Measurements from ENCODE around the gene CYP3A5.
"Not testable (repeated sequence)": the region's sequence is repeated elsewhere in the genome, so short reads cannot be mapped to it uniquely, and the experiment has no call there.

The CYP3A5 gene

GRCh38 chr7:99672573-99672972 is 7.2 kb downstream of the CYP3A5 start:
- Histone ChIP-seq H3K4me3 (ENCODE audit: low read length) (no peak overlapping the region), H3K9me3 (ENCODE audit: low read length) (no peaks in the 10 kb centered on the region), H3K36me3 (ENCODE audit: insufficient read depth, low read length) (no peaks in the 10 kb centered on the region), H2AFZ (ENCODE audit: low read depth, low read length) (no peak overlapping the region), H3K4me1 (ENCODE audit: insufficient read depth, low read length) (peaks cover 3% of the 10 kb centered on the region), H3K27me3 (ENCODE audit: insufficient read depth, low read length) (no peaks in the 10 kb centered on the region)

DNA sequence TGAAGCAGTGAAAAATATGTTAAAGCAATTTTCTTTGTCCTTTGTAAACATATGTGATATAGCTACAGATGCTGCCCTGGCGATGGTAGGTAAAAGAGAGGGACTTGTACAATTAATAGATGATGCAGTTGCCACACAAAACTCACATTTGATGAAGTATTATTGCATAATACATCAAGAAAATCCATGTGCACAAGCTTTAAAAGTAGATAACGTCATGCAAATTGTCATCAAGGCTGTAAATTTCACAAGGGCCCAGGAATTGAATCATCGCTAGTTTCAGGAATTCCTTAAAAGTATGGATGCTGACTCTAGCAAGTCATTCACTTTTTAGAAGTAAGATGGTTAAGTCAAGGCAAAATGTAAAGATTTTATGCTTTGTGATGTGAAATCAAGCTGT is 10.0 kb downstream of the CYP3A5 start:
- no peaks in the 10 kb centered on the region for H3K36me3 ChIP-seq (ENCODE audit: insufficient read depth, low read length)
- no peaks in the 10 kb centered on the region for H3K9me3 ChIP-seq (ENCODE audit: low read length)
- H3K4me1 ChIP-seq (ENCODE audit: insufficient read depth, low read length) = peaks cover 3% of the 10 kb centered on the region
- no peak overlapping the region for H2AFZ ChIP-seq (ENCODE audit: low read depth, low read length)
- H3K27me3 ChIP-seq (ENCODE audit: insufficient read depth, low read length) = no peaks in the 10 kb centered on the region
- no peak overlapping the region for H3K4me3 ChIP-seq (ENCODE audit: low read length)

DNA sequence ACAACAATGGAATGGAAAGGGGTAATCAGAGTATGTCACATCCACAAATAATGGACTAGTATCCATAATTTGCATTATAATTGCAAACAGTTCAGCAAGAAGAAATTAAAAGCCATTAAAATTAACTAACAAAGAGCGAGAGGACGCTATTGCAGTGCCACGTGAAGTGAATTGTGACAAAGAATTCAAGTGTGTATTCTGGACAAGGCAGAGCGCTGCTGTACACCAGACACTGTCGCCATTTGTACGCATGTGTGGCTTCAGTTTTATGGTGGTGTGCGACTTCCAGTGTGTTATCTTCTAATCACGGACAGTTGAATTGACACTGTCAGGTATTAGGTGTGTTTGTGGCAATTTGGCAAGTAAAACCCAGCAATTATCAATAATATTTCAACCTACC is 11.3 kb downstream of the CYP3A5 start:
- no peaks in the 10 kb centered on the region for H3K9me3 ChIP-seq (ENCODE audit: low read length)

GRCh38 chr7:99667179-99667578 is 12.6 kb downstream of the CYP3A5 start:
- no peaks in the 10 kb centered on the region for H3K27me3 ChIP-seq (ENCODE audit: insufficient read depth, low read length)
- H3K36me3 ChIP-seq (ENCODE audit: insufficient read depth, low read length) = no peaks in the 10 kb centered on the region
- H3K9me3 ChIP-seq (ENCODE audit: low read length) = no peaks in the 10 kb centered on the region
- no peak overlapping the region for H3K4me3 ChIP-seq (ENCODE audit: low read length)
- no peak overlapping the region for H2AFZ ChIP-seq (ENCODE audit: low read depth, low read length)
- peaks cover 3% of the 10 kb centered on the region for H3K4me1 ChIP-seq (ENCODE audit: insufficient read depth, low read length)

More for the DNA sequence above, 11.3 kb downstream of the CYP3A5 start:
- Histone ChIP-seq H3K4me1 (ENCODE audit: insufficient read depth, low read length) (peaks cover 3% of the 10 kb centered on the region), H3K36me3 (ENCODE audit: insufficient read depth, low read length) (no peaks in the 10 kb centered on the region), H3K4me3 (ENCODE audit: low read length) (no peak overlapping the region), H3K27me3 (ENCODE audit: insufficient read depth, low read length) (no peaks in the 10 kb centered on the region), H2AFZ (ENCODE audit: low read depth, low read length) (no peak overlapping the region)

GRCh38 chr7:99666013-99666395 is 13.8 kb downstream of the CYP3A5 start:
- peaks cover 3% of the 10 kb centered on the region for H3K4me1 ChIP-seq (ENCODE audit: insufficient read depth, low read length)
- H3K9me3 ChIP-seq (ENCODE audit: low read length) = no peaks in the 10 kb centered on the region
- no peak overlapping the region for H2AFZ ChIP-seq (ENCODE audit: low read depth, low read length)
- no peaks in the 10 kb centered on the region for H3K36me3 ChIP-seq (ENCODE audit: insufficient read depth, low read length)
- no peak overlapping the region for H3K4me3 ChIP-seq (ENCODE audit: low read length)
- no peaks in the 10 kb centered on the region for H3K27me3 ChIP-seq (ENCODE audit: insufficient read depth, low read length)

GRCh38 chr7:99665312-99666012 is 14.3 kb downstream of the CYP3A5 start:
- no peaks in the 10 kb centered on the region for H3K36me3 ChIP-seq (ENCODE audit: insufficient read depth, low read length)
- H3K4me3 ChIP-seq (ENCODE audit: low read length) = no peak overlapping the region
- H3K4me1 ChIP-seq (ENCODE audit: insufficient read depth, low read length) = peaks cover 3% of the 10 kb centered on the region
- H3K9me3 ChIP-seq (ENCODE audit: low read length) = no peaks in the 10 kb centered on the region
- no peaks in the 10 kb centered on the region for H3K27me3 ChIP-seq (ENCODE audit: insufficient read depth, low read length)
- H2AFZ ChIP-seq (ENCODE audit: low read depth, low read length) = no peak overlapping the region

- not testable (repeated sequence) for H3K4me3 ChIP-seq (ENCODE audit: low read length); H2AFZ ChIP-seq (ENCODE audit: low read depth, low read length); H3K27me3 ChIP-seq (ENCODE audit: insufficient read depth, low read length); H3K9me3 ChIP-seq (ENCODE audit: low read length); H3K4me1 ChIP-seq (ENCODE audit: insufficient read depth, low read length); H3K36me3 ChIP-seq (ENCODE audit: insufficient read depth, low read length)
Measured at GRCh38 chr7:99657879-99658278, 21.9 kb downstream of the CYP3A5 start.

GRCh38 chr7:99654626-99655025 is 25.2 kb downstream of the CYP3A5 start:
- not testable (repeated sequence) for H3K4me1 ChIP-seq (ENCODE audit: insufficient read depth, low read length); H3K4me3 ChIP-seq (ENCODE audit: low read length); H2AFZ ChIP-seq (ENCODE audit: low read depth, low read length); H3K9me3 ChIP-seq (ENCODE audit: low read length); H3K36me3 ChIP-seq (ENCODE audit: insufficient read depth, low read length); H3K27me3 ChIP-seq (ENCODE audit: insufficient read depth, low read length)

GRCh38 chr7:99653754-99654153 is 26.0 kb downstream of the CYP3A5 start:
- Histone ChIP-seq H3K36me3 (ENCODE audit: insufficient read depth, low read length) (no peaks in the 10 kb centered on the region), H3K4me1 (ENCODE audit: insufficient read depth, low read length) (no peaks in the 10 kb centered on the region), H2AFZ (ENCODE audit: low read depth, low read length) (no peak overlapping the region), H3K9me3 (ENCODE audit: low read length) (no peaks in the 10 kb centered on the region), H3K4me3 (ENCODE audit: low read length) (no peak overlapping the region), H3K27me3 (ENCODE audit: insufficient read depth, low read length) (no peaks in the 10 kb centered on the region)

GRCh38 chr7:99653269-99653668 is 26.5 kb downstream of the CYP3A5 start:
- H3K27me3 ChIP-seq (ENCODE audit: insufficient read depth, low read length); H3K4me3 ChIP-seq (ENCODE audit: low read length); H3K9me3 ChIP-seq (ENCODE audit: low read length); H3K4me1 ChIP-seq (ENCODE audit: insufficient read depth, low read length); H2AFZ ChIP-seq (ENCODE audit: low read depth, low read length); H3K36me3 ChIP-seq (ENCODE audit: insufficient read depth, low read length): not testable (repeated sequence)

DNA sequence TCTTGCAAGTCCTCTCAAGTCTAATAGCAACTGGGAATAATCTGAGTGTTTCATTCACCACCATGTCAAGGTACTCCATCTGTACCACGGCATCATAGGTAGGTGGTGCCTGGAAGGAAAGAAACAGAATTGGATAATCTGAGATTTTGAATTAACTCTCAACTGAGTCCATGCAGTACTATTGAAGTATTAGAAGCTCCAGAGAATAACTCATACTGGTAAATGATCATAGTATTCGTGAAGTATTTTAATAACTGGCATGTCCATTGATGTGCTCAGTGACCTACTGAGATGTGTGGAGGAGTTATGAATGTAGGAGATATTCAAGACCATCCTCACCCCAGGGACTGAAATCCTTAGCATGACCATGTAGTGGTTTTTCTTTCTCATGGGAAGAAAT is 27.1 kb downstream of the CYP3A5 start:
- H3K36me3 ChIP-seq (ENCODE audit: insufficient read depth, low read length) = no peaks in the 10 kb centered on the region
- no peaks in the 10 kb centered on the region for H3K27me3 ChIP-seq (ENCODE audit: insufficient read depth, low read length)
- H3K4me3 ChIP-seq (ENCODE audit: low read length) = no peak overlapping the region
- H3K4me1 ChIP-seq (ENCODE audit: insufficient read depth, low read length) = no peaks in the 10 kb centered on the region
- H2AFZ ChIP-seq (ENCODE audit: low read depth, low read length) = no peak overlapping the region
- no peaks in the 10 kb centered on the region for H3K9me3 ChIP-seq (ENCODE audit: low read length)

DNA sequence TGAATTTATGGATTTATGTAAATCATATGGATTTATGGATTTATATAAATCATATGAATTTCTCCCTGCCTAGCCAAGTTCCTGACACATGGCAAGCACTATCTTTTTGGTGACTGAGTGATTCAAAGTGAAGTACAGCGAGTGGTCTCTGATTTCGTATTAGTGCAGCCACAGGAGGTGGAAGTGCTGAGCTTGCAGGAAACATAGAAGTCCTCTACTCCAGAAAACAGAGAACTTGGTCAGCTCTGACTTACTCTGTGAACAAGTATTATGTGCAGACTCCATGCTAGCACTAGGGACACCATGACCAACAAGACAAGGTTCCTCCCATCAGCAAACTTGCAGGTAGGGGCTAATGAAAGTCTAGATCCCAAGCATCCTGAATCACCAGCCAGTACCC is 28.5 kb downstream of the CYP3A5 start:
- no peaks in the 10 kb centered on the region for H3K36me3 ChIP-seq (ENCODE audit: insufficient read depth, low read length)
- no peaks in the 10 kb centered on the region for H3K4me1 ChIP-seq (ENCODE audit: insufficient read depth, low read length)
- no peaks in the 10 kb centered on the region for H3K9me3 ChIP-seq (ENCODE audit: low read length)
- H3K4me3 ChIP-seq (ENCODE audit: low read length) = no peak overlapping the region
- no peak overlapping the region for H2AFZ ChIP-seq (ENCODE audit: low read depth, low read length)
- no peaks in the 10 kb centered on the region for H3K27me3 ChIP-seq (ENCODE audit: insufficient read depth, low read length)

GRCh38 chr7:99648843-99649242 is 31.0 kb downstream of the CYP3A5 start:
- H3K9me3 ChIP-seq (ENCODE audit: low read length) = peaks cover 7% of the 10 kb centered on the region
- no peaks in the 10 kb centered on the region for H3K27me3 ChIP-seq (ENCODE audit: insufficient read depth, low read length)
- no peak overlapping the region for H2AFZ ChIP-seq (ENCODE audit: low read depth, low read length)

GRCh38 chr7:99645590-99645989 is 34.2 kb downstream of the CYP3A5 start:
- H3K4me1 ChIP-seq (ENCODE audit: insufficient read depth, low read length) = no peaks in the 10 kb centered on the region

More at GRCh38 chr7:99648843-99649242, 31.0 kb downstream of the CYP3A5 start:
- Histone ChIP-seq H3K4me1 (ENCODE audit: insufficient read depth, low read length) (no peaks in the 10 kb centered on the region), H3K36me3 (ENCODE audit: insufficient read depth, low read length) (peaks cover 2% of the 10 kb centered on the region), H3K4me3 (ENCODE audit: low read length) (no peak overlapping the region)

More at GRCh38 chr7:99645590-99645989, 34.2 kb downstream of the CYP3A5 start:
- H3K4me3 ChIP-seq (ENCODE audit: low read length) = no peak overlapping the region
- no peaks in the 10 kb centered on the region for H3K27me3 ChIP-seq (ENCODE audit: insufficient read depth, low read length)
- H3K36me3 ChIP-seq (ENCODE audit: insufficient read depth, low read length) = peaks cover 6% of the 10 kb centered on the region
- no peak overlapping the region for H2AFZ ChIP-seq (ENCODE audit: low read depth, low read length)
- peaks cover 7% of the 10 kb centered on the region for H3K9me3 ChIP-seq (ENCODE audit: low read length)
